Measurements from ENCODE around the gene PALD1.

DNA sequence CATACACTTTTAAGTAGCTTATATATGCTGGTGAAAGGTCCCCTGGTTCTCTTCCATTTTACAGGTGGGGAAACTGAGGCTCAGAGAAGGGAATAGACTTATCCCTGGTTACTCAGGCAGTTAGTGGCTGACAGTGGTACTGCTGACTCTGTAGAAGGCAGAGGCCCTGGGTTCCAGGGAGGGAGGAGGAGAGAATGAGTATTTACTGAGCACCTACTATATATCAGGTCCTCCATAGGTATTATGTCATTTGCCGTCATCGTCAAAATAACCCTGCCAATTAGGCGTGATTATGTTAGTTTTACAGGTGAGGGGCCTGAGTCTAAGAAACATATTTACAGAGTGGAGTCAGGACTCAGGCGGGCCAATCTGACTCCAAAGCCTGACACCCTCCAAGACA is 13.3 kb upstream of the PALD1 start:
- TF ChIP-seq, protein P1, sequence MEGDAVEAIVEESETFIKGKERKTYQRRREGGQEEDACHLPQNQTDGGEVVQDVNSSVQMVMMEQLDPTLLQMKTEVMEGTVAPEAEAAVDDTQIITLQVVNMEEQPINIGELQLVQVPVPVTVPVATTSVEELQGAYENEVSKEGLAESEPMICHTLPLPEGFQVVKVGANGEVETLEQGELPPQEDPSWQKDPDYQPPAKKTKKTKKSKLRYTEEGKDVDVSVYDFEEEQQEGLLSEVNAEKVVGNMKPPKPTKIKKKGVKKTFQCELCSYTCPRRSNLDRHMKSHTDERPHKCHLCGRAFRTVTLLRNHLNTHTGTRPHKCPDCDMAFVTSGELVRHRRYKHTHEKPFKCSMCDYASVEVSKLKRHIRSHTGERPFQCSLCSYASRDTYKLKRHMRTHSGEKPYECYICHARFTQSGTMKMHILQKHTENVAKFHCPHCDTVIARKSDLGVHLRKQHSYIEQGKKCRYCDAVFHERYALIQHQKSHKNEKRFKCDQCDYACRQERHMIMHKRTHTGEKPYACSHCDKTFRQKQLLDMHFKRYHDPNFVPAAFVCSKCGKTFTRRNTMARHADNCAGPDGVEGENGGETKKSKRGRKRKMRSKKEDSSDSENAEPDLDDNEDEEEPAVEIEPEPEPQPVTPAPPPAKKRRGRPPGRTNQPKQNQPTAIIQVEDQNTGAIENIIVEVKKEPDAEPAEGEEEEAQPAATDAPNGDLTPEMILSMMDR (conservative IDR thresholded peaks at IDR 0.05), result no peak
- no peak for TF ChIP-seq ZFX (IDR thresholded peaks at IDR 0.05)
